T-helper 1 cell treated with Interleukin-12 subunit alpha and Interleukin-12 subunit beta and Interleukin-4 antibody, amounts not matched to agents 30 μg/mL and 1 μg/mL, for 36 hours (primary cell): ENCODE results near the gene NOP16.
A peak's percentile ranks its signal among the peaks of the same experiment; 100 is the strongest.

Experiments used
- H3K27ac Mint-ChIP-seq: one replicate; pipeline ENCODE4 v1.8.0; 2021; ENCODE audit warnings: mild to moderate bottlenecking, mixed read lengths
- H3K27me3 Mint-ChIP-seq: one replicate; pipeline ENCODE4 v1.8.0; 2021; ENCODE audit warnings: low read depth, mixed read lengths
- H3K36me3 Mint-ChIP-seq: one replicate; pipeline ENCODE4 v1.8.0; 2021; ENCODE audit warnings: low read depth, mixed read lengths
- H3K4me1 Mint-ChIP-seq: one replicate; pipeline ENCODE4 v1.8.0; 2021; ENCODE audit warnings: low read depth, mixed read lengths
- H3K4me3 Mint-ChIP-seq: one replicate; pipeline ENCODE4 v1.8.0; 2021; ENCODE audit warnings: mild to moderate bottlenecking, moderate library complexity, mixed read lengths
- H3K9me3 Mint-ChIP-seq: one replicate; pipeline ENCODE4 v1.8.0; 2021; ENCODE audit warnings: mixed read lengths

The NOP16 gene

DNA sequence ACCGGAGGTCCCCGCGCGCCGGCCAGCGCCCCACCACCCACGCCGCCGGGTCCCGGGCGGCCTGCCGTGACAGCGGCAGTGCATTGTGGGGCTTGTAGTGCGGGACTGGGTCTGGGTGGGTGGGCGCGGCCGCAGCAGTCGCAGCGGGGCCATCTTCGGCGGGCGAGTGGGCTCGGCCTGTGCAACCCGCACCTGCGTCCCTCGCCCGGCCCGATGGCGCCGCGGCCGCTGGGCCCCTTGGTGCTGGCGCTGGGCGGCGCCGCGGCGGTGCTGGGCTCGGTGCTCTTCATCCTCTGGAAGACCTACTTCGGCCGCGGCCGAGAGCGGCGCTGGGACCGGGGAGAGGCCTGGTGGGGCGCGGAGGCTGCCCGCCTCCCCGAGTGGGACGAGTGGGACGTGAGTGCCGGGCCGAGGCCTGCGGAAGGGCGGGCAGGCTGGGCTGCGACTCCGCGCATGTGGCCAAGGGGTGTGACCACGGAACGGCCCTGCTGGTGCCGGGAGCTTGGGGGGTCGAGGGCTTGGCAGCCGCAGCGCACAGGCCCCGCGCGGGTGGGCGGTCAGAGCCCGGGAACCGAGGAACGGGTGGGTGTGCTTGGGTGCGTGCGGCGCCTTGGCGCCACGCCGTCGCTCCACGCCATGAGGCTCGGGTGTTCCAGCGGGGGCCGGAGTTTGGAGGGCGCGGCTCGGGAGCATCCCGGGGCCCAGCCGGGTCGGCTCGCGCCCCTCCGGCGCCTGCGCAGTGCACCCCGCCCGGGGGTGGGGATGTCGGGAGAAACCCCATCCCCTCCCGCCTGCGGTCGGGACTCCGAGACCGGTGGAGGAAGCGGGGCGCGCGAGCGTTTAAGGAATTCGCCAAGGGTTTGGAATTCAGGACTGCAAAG lies 22.8 kb downstream of the NOP16 start, which contains the start of gene ARL10:
ARL10 (plus strand) TSS at position 137 of the 881 bp plus-strand sequence; CDS start at position 214, 77 bp downstream.
- Mint-ChIP-seq H3K27me3 (no peaks in the 10 kb centered on the region), H3K36me3 (peaks cover 13% of the 10 kb centered on the region), H3K27ac (peak within 1 kb of the TSS; percentile 36), H3K4me1 (peaks cover 24% of the 10 kb centered on the region), H3K4me3 (peak within 1 kb of the TSS; percentile 75), H3K9me3 (no peaks in the 10 kb centered on the region)

DNA sequence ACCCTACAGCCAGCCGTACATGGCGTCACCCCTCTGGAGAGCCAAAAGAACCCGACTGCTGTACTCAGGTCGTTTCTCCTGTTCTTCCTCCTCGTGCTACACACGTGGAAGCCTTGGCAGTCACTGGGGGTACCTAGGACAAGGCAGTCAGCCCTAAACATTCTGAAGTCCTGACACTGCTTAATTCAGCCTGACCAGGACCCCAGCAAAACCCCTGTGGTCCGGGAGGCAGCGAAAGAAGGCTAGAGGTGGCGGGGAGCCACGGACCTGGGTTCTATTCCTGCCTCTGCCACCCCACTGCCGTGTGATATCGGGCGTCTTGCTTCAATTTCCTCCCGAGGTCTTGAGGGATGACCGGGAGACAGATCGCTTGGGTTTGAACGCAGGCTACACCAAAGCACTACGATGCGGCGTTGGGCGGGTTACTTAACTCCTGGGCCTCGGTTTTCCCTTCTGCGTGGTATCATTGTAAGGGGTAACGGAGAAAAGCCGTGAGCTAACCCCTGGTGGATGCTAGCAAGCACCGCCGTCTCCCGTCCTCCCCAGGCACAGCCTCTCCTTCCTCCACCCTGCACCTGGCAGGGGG lies 23.5 kb downstream of the NOP16 start:
- Mint-ChIP-seq H3K4me1 (peaks cover 25% of the 10 kb centered on the region), H3K36me3 (peaks cover 14% of the 10 kb centered on the region), H3K9me3 (no peaks in the 10 kb centered on the region), H3K4me3 (peak overlapping the region; percentile 62), H3K27me3 (no peaks in the 10 kb centered on the region), H3K27ac (peak overlapping the region; percentile 36)

DNA sequence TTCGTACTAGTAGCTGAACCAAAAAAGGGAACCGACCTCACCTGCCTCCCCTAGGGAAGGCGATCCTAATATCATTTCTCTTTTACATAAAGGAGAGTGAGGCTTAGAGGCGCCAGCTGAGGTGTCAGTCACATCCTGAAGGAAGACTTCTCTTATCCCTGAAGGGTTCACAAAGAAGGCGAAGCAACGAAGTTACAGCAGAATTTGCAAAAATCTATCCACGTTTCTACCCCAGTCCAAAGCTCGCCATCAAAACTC lies 26.2 kb downstream of the NOP16 start:
- peak overlapping the region; percentile 96 for H3K27ac Mint-ChIP-seq
- H3K4me3 Mint-ChIP-seq, result peak overlapping the region; percentile 98
- no peaks in the 10 kb centered on the region for H3K27me3 Mint-ChIP-seq

DNA sequence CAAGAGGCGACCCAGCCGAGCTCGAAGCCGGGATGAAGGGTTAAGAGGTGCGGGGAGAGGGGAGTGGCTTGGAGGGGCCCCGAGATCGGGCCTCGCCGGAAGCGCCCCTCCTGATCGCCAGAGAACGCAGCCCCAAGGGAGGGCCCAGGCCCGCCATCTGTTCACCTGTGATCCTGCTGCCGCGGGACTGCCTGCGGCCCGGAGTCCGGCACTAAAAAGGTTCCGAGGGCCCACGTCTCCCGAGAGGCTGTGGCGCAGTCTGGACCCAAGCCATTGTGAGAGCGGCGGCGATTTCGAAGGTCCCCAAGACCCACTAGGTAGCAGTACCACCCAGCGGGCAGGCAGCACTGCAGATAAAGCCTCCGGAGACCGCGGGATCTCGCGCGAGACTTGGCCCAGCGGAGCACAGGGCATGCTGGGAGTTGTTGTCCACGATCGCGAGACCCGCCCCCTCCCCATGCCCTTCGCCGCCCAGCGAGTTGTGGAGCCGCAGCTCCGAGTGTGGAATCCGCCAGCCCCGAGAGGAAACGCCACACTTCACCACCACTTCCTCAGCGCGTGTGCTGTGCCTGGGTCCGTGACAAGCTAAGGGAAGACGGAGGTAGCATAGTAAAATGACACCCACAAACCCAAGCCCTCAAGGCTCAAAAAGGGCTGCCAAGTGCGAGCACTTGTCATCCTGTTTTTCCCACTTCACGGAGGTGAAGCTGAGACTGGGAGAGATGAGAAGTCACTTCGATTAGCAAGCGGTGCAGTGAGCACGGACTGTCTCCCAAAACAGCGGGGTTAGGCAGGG lies 26.8 kb downstream of the NOP16 start, which contains the start of gene KIAA1191:
KIAA1191 (minus strand) TSS at position 328 of the 796 bp plus-strand sequence. CDS start 2,256 bp downstream, outside the sequence.
- H3K27me3 Mint-ChIP-seq, result no peaks in the 10 kb centered on the region
- H3K36me3 Mint-ChIP-seq, result peaks cover 14% of the 10 kb centered on the region
- peak within 1 kb of the TSS; percentile 98 for H3K4me3 Mint-ChIP-seq
- H3K4me1 Mint-ChIP-seq, result peaks cover 31% of the 10 kb centered on the region
- H3K27ac Mint-ChIP-seq, result peak within 1 kb of the TSS; percentile 96
- H3K9me3 Mint-ChIP-seq, result no peaks in the 10 kb centered on the region

More for the DNA sequence above, 26.2 kb downstream of the NOP16 start:
- Mint-ChIP-seq H3K4me1 (peaks cover 31% of the 10 kb centered on the region), H3K9me3 (no peaks in the 10 kb centered on the region), H3K36me3 (peaks cover 14% of the 10 kb centered on the region)

DNA sequence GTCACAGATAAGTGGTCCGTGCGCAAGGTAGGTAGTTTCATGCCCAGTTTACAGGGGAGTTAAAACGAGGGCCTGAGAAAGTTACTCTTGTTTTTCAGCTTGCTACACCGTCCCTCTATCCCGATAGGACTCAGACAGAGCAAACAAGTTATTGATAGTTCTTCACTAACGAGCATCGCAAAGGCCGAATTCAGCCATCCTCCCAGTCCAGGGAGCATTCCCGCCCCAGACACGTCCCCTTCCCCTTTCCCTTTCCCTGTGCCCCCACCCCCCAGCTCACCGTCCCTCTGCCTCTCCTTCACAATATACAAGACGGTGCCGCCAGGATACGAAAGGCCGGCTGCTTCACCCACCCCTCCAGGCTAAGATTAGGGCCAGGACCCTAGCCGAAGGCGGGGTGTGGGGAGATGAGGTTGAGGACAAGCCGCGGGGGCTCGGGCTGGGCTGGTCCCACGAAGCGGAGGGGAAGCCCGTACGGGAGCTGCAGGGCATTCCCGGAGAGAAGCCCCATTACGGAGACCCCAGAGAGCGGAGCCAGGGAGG lies 27.4 kb downstream of the NOP16 start:
- Mint-ChIP-seq H3K4me1 (peaks cover 31% of the 10 kb centered on the region), H3K4me3 (peak overlapping the region; percentile 98), H3K36me3 (peaks cover 14% of the 10 kb centered on the region), H3K27ac (peak overlapping the region; percentile 96), H3K9me3 (no peaks in the 10 kb centered on the region), H3K27me3 (no peaks in the 10 kb centered on the region)

DNA sequence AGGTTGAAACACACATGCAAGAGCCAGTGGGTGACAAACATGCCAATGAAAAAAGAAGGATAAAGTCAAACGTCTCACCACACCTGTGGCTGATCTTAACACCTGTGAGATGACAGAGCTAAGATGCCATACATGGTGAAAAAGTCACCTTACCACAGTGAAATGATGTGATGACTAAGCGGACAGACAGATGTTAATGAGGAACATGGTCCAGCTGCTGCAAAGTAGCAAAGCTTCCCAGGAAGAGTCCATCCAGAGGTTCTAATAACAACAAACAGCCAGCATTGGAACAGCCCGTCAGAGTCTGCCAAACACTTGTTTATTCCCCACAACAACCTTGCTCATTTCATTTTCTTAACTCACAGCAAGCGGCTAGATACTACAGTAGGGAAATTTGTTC lies 28.7 kb downstream of the NOP16 start:
- no peaks in the 10 kb centered on the region for H3K27me3 Mint-ChIP-seq
- peak overlapping the region; percentile 76 for H3K27ac Mint-ChIP-seq
- H3K36me3 Mint-ChIP-seq, result peaks cover 17% of the 10 kb centered on the region

DNA sequence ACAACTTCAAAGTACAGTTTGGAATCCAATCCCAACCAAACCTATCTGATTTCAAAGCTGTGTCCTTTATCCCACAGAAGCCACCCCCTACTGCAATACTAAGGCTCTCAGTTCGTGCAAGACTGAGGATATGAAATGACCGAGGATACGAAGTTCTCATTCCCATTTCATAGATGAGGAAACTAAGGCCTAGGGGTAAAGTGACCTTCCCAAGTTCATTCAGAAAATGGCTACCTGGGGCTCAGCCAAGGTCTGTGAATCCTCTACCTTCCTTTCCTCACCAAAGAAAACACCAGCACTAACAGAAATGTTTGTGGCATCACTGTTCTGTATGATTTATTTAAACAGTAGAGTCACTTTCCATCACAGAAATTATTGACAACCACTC lies 32.2 kb downstream of the NOP16 start:
- no peak overlapping the region for H3K27ac Mint-ChIP-seq

More for the DNA sequence above, 28.7 kb downstream of the NOP16 start:
- Mint-ChIP-seq H3K4me1 (peaks cover 28% of the 10 kb centered on the region), H3K4me3 (peak overlapping the region; percentile 73), H3K9me3 (no peaks in the 10 kb centered on the region)

DNA sequence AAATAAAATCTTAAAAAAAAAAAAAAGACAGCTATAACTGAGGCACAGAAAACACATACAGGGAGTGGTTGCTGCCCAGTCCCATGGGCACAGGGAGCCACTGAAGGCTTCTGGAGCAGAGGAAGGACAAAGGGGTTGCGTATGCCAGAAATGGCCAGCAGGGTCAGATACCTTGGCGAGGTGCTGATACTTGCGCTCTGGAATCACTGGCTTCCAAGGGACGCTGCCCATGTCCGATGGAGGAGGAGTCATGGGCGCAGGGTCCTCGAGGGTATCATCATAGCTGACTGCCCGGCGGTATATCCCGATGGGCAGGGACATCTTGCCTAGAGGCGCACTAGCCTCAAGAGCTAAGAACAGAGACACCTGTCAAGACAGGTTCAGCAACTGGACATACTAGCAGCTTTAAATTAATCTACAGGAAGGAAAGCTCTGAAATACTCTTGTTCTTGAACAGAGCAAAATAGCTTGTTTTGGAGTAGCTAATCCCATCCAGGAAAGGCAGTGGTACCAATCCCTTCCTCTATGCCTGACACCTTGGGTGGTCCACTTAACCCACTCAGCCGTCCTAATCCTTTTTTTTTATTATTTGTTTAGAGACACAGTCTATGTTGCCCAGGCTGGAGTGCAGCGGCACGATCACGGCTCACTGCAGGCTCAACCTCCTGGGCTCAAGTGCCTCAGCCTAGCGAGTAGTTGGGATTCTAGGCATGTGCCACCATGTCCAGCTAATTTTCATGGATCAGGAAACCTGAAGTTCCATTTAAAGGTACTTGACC lies 32.8 kb downstream of the NOP16 start:
- H3K36me3 Mint-ChIP-seq, result peaks cover 36% of the 10 kb centered on the region
- no peak overlapping the region for H3K27ac Mint-ChIP-seq

More for the DNA sequence above, 32.2 kb downstream of the NOP16 start:
- Mint-ChIP-seq H3K4me3 (no peak overlapping the region), H3K4me1 (peaks cover 21% of the 10 kb centered on the region), H3K27me3 (no peaks in the 10 kb centered on the region), H3K36me3 (peaks cover 33% of the 10 kb centered on the region), H3K9me3 (no peaks in the 10 kb centered on the region)

DNA sequence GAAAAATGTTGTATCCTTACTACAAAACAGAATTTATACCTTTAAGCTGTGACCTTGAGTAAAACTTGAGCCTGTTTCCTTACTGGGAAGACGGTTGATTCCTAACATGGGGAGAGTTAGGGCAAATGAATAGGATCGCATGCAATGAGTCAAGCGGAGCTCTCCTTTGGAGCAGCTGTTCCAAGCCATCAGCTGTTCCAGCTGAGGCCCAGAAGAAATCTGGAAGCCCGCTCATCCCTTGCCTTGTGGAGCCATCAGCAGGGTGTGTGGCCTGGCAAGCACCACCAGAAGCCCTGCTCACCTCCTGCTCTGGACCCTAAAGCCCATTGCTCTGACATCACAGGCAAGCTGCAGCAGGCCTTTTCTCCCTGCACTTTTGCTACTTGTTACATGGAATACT lies 34.9 kb downstream of the NOP16 start:
- Mint-ChIP-seq H3K27ac (no peak overlapping the region), H3K36me3 (peaks cover 50% of the 10 kb centered on the region), H3K9me3 (no peaks in the 10 kb centered on the region)

More for the DNA sequence above, 32.8 kb downstream of the NOP16 start:
- H3K9me3 Mint-ChIP-seq, result no peaks in the 10 kb centered on the region
- H3K4me1 Mint-ChIP-seq, result peaks cover 21% of the 10 kb centered on the region
- H3K27me3 Mint-ChIP-seq, result no peaks in the 10 kb centered on the region
- H3K4me3 Mint-ChIP-seq, result no peak overlapping the region

DNA sequence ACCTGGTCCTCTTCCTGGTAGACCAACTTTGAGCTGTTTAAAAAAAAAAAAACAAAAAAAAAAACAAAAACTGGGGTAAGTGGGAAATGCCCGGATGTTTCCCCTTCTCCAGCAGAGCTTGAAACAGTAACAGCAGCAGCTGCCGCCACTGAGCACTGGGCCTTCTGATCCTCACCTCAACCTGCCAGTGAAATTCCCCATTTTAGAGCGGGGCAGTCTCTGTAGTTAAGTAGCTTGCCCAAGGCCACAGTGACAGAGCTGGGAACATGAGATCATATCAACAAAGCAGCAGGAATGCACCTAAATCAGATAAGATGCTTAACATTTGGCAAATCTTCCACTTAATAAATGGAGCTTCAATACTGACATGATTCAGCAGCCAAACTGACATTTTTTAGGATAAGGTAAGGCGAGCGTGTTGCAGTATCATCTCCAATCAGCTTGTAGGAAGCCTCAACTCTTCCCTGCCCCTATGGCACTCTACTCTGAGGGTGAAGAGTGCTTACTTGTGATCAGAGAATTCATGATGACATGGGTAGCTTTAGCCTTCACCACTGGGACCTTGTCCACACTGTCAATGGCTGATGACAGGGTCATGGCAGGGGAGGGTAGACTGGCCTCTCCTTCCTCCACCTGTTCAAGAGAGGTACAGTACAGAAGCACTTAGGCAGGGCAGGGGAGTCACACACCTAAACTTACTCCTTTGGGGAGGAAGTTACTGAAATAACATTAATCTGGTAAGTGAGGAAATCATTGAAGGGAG lies 36.1 kb downstream of the NOP16 start:
- Mint-ChIP-seq H3K27me3 (no peaks in the 10 kb centered on the region), H3K4me1 (peaks cover 6% of the 10 kb centered on the region), H3K9me3 (no peaks in the 10 kb centered on the region), H3K36me3 (peaks cover 50% of the 10 kb centered on the region), H3K27ac (peak overlapping the region; percentile 1), H3K4me3 (no peak overlapping the region)

More for the DNA sequence above, 34.9 kb downstream of the NOP16 start:
- peaks cover 15% of the 10 kb centered on the region for H3K4me1 Mint-ChIP-seq
- H3K27me3 Mint-ChIP-seq, result no peaks in the 10 kb centered on the region
- no peak overlapping the region for H3K4me3 Mint-ChIP-seq

DNA sequence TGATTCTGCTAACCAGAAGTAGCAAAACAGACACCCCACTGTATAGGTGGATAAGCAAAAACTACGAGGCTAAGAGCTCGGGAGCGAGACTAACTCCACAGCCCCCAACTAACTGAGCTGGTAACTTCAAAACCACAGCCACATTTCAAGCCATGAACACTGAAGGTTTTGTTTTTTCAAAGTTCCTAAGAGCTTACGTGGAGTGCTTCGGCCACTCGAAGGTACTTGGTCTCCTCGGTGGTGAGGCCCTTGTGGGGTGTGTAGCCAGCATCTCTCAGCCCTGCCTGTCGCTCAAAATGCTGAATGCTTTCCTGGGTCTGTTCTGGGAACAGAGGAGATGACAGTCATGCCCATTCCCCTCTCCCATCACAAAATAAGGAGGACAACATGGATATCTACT lies 38.0 kb downstream of the NOP16 start:
- no peaks in the 10 kb centered on the region for H3K27me3 Mint-ChIP-seq
- H3K36me3 Mint-ChIP-seq, result peaks cover 59% of the 10 kb centered on the region
- H3K4me3 Mint-ChIP-seq, result no peak overlapping the region
- no peaks in the 10 kb centered on the region for H3K9me3 Mint-ChIP-seq
- H3K27ac Mint-ChIP-seq, result no peak overlapping the region
- H3K4me1 Mint-ChIP-seq, result peaks cover 5% of the 10 kb centered on the region

DNA sequence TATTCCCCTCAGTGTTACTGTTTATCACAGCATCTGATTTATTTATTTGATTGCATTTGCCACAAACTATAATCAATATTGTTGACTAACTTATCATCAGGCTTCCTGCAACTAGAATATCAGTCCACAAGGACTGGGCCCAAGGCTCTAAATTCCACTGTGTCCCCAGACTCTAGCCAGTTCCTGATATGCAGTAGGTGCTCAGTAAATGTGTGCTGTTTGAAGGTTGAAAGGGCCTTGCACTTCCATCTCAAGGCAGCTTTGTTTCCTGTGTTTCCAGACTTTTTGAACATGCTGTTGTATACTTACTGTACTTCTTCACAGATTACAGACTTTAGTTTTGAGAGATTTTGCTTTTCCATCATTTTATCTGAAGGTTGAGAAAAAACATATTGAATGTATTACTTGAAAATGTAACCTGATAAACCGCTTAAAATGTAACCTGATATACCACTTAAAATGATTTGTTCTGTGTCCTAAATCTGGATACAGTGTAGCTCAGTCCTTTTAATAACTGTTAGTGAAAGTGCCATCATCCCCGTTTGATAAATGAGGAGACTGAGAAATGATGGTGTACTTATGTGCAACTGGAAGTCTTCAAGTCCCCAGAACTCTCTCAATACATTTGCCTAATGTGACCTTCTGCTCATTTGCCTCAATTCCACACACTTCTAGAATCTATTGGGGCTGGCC lies 45.5 kb downstream of the NOP16 start:
- no peak overlapping the region for H3K27ac Mint-ChIP-seq
- no peaks in the 10 kb centered on the region for H3K4me1 Mint-ChIP-seq
- no peaks in the 10 kb centered on the region for H3K27me3 Mint-ChIP-seq
- H3K4me3 Mint-ChIP-seq, result no peak overlapping the region
- H3K36me3 Mint-ChIP-seq, result peaks cover 24% of the 10 kb centered on the region
- H3K9me3 Mint-ChIP-seq, result no peaks in the 10 kb centered on the region

DNA sequence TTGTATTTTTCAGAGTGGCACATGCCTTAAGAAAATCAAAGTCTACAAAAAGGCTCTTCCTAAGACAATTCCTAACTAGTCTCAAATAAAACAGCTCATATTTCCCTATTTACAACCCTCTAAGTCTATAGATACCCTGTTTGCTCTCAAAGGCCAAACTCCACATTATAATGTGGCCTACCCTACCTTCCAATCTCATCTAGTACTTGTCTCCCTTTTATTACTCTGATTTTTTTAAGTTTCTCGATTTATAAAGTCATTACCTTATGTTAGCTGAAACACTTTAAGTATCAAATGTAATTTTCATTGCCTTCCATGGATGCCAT lies 46.3 kb downstream of the NOP16 start:
- Mint-ChIP-seq H3K27ac (no peak overlapping the region), H3K9me3 (no peaks in the 10 kb centered on the region), H3K4me3 (no peak overlapping the region), H3K4me1 (no peaks in the 10 kb centered on the region), H3K36me3 (peaks cover 23% of the 10 kb centered on the region), H3K27me3 (no peaks in the 10 kb centered on the region)
